Stimulated activated CD4-positive, alpha-beta T cell treated with anti-CD3 and anti-CD28 coated beads, TNF-alpha, amount 100 ng/mL, for 1 hour (primary cell): ENCODE data around the gene SFXN4.

ENCODE experiments used
- DNase-seq, 3 donors: peaks; one replicate each; pipeline ENCODE4 v3.0.0-alpha.2; 2020; ENCODE audit warnings: low read depth in 3 of 3, low spot score in 1 of 3

Gene SFXN4

GRCh38 chr10:119165171-119166117 is at the start of gene SFXN4:
SFXN4 (minus strand) TSS chr10:119165714; CDS start chr10:119165647, 67 bp downstream.
- DNase-seq: peak; percentile 25 to 73 (median 58)

DNA sequence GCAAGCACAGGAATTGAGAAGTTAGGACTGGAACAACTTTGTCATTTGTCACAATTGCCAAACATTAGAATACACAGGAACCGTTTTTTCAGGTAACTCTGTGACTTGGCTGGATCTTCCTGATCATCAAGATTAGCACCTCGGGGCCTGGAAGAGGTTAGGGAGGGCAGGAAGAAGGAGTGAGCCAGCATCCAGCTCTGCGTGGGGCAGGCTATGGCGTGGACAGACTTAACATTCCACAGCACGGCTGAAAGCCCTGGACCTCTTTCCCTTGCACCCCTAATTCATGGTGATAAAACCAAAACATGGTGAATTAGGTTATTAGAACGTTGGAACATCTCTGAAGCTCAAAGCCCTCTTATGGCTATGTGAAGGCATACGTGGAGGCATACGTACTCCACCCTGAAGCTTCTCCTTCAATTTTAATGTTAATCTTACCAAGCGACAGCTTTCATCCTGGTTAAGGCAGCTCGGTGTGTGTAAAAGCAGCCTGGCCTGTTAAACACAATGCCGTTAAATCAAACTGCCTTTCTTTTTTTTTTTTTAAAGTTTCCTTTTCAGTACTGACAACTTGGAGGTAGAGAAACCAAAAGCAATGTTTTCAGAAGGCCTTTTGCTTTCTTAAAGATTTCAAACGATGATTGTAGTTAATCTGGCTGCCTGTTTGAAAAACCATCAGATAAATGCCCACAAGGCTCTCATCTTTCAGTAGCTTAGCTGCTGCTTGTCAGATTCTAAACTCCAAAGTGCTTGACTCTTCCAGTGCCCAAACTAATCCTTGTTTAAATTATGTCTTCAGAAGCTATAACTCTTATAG is 46.3 kb upstream of the SFXN4 start:
- DNase-seq: no peak

DNA sequence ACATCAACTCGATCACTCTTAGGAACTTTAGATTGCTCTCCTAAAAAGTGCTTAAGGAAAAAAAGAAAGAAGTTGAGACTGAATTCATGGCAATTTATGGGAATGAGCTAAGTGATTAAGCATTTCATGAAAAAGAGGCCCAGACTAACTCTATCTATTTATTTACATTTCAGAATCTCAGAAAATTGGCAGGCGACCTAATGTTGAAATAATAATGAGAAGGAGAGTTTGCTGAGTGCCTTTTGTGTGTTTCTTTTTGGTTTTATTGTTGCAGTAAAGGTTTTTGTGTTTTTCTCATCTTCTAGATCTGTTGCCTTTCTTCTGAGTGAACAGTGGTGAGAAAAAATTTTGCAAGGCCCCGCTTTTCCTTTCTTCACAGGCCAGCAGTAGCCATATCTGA is 45.7 kb upstream of the SFXN4 start:
- DNase-seq: no peak

GRCh38 chr10:119210633-119211032 is 45.1 kb upstream of the SFXN4 start:
- DNase-seq: no peak

DNA sequence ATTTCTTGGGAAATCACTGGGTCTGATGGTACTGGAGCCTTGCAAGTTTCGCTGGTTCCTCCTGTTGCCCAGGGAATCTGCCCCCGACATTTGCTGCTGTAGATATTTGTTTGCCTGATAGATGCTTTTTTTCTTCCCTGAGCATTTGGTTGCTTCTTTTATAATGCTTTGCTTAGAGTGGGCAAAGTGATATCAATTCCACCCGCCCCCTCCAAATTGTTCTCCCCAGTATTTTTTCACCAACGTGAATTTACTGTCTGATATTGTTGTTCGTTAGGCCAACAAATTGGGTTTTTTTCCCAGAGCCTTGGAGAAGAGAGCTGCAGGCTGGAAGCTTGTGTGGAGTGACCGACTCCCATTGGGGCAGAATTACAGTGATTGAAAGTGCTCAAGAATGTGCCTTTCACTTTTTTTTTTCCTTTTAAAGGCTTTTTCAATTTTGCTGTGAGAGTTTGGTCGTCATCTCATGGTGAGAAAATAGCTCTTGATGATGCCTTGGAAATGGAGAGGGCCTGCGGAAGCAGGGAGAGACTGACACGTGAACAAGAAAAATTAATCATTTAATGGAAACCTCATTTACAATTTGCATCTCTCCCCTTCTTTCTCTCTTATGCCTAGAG is 44.3 kb upstream of the SFXN4 start:
- DNase-seq: no peak

DNA sequence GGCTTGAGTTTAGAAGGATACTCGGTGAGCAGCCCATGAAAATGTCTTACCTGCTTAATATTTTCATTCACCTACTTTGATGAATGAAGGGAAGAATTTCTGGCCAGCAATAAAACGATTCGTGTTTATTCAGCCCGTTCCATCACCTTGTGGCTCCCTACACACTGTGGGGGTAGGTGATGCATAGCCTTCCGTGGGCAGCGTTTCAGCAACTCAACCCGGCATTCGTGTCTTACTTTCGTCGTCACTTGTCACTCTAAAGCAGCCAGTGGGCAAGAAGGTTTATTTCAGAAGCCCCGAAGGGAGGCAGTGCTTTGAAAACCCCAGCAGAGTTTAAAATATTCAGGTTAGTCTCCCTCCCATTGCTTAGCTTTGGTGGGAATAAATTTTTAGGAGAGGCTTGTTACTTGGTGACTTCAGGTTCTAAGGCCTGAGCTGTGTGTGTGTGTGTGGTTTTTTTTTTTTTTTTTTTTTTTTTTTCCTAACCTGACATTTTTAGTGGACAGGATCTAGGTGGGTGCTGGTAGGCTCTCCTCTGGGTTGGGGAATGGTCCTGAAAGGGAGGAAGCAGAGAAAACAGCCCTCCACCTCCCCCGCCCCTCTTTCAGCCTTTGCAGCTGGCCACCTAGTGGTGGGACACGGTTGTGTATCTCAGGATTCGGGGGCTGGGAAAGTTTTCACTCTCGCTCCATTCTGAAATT is 43.7 kb upstream of the SFXN4 start:
- peak in 2 of 3 donors; percentile 18 to 37 for DNase-seq

- no peak for DNase-seq
Observed at GRCh38 chr10:119208553-119208940, 43.0 kb upstream of the SFXN4 start.

GRCh38 chr10:119207713-119208552 is 42.4 kb upstream of the SFXN4 start:
- peak in 2 of 3 donors; percentile 8 to 29 for DNase-seq

DNA sequence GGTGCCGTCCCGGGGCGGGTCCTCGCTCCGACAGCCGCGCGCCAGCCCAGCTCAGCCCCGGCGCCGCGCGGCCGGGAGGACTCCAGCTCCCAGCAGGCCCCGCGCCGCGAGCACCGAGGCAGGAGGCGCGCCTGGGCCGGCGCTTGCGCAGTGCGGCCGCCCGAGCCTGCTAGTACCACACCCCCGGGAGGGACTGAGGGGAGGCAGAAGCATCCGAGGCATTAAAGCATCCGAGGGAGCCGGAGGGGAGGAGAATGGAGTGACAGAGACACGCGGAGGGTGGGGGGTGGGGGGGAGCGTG is 41.8 kb upstream of the SFXN4 start, which contains the start of gene GRK5:
TSS of gene GRK5 (plus strand) at position 206 of the 301 bp plus-strand sequence. CDS start 347 bp downstream, outside the sequence.
- peak; percentile 85 to 93 (median 91) for DNase-seq

DNA sequence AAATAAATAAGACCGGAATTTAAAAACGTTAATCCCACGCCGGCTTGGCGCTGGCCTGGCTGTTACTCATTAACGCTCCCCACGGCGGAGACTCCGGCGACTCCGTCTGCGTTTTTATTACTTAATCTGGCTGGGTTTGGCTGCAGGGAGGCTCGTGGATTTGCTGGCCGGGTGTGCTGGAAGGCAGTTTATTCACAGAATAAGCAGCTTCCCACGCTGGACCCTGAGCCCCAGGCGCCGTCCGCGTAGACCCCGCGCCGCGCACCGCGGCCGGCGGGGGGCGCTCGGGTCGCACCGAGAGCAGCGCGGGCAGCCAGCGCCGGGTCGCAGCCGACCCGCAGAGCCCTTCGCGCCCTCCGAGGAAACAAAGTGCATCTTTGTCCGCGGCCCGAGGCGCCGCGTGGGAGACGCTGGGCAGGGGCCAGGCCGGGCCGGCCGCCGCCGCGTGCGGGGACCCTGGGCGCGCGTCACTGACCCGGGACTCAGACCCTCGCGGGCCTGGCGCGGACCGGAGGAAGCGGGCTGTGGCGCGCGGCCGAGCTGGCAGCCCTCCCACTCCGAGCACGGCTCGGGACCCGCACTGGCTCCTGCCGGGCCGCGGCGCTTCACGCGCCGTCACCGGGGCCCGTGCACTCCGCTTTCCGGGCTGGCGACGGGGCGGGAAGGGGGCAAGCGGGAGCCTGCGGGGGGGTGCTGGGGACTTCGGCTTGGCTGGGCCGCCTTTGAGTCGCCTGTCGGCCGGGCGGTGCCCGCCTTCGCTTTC is 41.3 kb upstream of the SFXN4 start:
- peak in 2 of 3 donors; percentile 54 to 71 for DNase-seq

DNA sequence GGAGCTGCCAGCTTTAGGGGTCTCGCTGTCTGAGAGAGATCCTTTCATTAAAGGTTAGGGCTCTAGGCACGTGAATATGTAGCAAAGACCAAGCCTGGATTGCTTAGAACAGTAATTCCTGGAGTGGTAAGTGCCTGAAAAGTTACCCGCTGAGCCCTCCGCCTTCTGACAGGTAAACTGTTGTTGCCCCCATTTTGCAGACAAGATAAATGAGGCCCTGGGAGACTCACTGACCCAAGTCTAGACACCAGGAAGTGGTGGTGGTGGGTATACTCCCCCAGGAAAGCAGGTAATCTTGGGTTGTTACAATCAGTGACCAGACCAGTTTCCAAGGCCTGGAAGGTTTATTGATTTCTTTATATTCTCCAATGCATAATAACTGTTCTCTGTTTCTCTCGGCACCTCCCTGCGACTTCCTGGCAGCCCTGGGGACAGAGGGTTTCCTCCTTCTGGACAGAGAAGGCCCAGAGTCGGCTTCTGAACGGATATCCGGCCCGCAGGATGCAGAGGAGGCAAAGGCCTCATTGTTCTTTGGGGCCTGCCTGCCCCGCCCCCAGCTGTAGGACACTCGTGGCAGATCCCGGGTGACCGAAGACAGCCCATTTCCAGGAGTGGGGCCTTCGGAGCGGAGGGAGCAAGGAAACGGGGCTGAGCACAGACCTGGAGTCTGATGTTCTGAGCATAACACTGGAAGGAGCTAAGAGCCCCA is 40.5 kb upstream of the SFXN4 start:
- DNase-seq: no peak

- no peak for DNase-seq
Observed at GRCh38 chr10:119203006-119203405, 37.5 kb upstream of the SFXN4 start.

DNA sequence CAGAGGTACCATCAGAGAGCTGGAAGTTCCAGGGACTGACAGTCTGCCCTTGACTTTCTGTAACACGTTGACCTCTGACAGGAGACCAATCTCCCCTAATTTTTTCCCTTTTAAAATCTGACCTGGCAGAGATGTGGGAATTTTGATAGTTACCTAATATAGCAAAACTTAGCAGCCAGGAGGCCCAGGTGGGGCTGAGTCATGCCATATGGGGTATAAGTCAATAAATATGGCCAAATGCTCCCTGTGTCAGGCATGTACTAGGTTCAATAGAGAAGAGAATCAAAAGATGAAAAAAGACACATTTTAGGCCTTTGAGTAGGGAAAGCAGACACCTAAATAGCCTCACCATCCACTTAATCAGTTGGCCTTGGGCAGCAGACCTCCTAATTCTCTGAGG is 35.7 kb upstream of the SFXN4 start:
- DNase-seq: no peak

- peak in 1 of 3 donors; percentile 13 for DNase-seq
Observed at GRCh38 chr10:119199231-119199992, 33.9 kb upstream of the SFXN4 start.

DNA sequence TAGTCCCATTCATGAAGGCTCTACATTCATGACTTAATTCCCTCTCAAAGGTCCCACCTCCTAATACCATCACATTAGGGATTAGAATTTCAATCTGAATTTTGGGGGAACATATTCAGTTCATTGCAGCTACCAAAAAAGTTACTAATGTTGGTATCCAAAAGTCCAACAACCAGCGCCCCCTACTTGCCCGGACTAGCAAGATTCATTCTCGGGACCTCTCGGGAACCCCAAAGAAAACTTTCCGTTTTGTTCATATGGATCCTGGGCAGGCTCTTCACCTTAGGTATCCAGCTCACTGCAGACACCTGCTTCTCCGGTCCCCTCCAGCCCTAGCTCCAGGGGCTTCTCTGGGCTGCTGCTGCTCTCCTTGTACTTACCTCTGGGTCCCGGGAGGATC is 32.9 kb upstream of the SFXN4 start:
- DNase-seq: no peak

GRCh38 chr10:119197921-119198320 is 32.4 kb upstream of the SFXN4 start:
- no peak for DNase-seq

GRCh38 chr10:119191881-119192280 is 26.4 kb upstream of the SFXN4 start:
- DNase-seq: no peak
